Activated naive CD4-positive, alpha-beta T cell treated with anti-CD3 and anti-CD28 coated beads, Interleukin-2, amount 50 U/mL, for 72 hours (primary cell): ENCODE results near the gene SC5D. TPM values are rescaled to one million over a fixed set of nuclear protein-coding genes. Genes with fewer than 3 reads are reported as not detected.

Experiments used
- ATAC-seq, 2 donors: fragments of 150-1000 bp; cut with Tn5 transposase; 2 replicates each; pipeline ENCODE4 v1.10.0; 2021; ENCODE audit warnings: mild to moderate bottlenecking in 2 of 2, moderate library complexity in 2 of 2
- DNase-seq, 2 donors: peaks; one replicate each; pipeline ENCODE4 v3.0.0; 2021 to 2022; ENCODE audit warnings: low spot score in 2 of 2
- H3K27ac Mint-ChIP-seq, 2 donors: one replicate each; pipeline ENCODE4 v1.8.0; 2022; ENCODE audit warnings: mild to moderate bottlenecking in 2 of 2, mixed read lengths in 2 of 2
- H3K36me3 Mint-ChIP-seq, 2 donors: one replicate each; pipeline ENCODE4 v1.8.0; 2022; ENCODE audit warnings: mixed read lengths in 2 of 2
- H3K9me3 Mint-ChIP-seq, 2 donors: one replicate each; pipeline ENCODE4 v1.8.0; 2022; ENCODE audit warnings: mixed read lengths in 2 of 2
- total RNA-seq, 2 donors: library from RNA; stranded (reverse); gene quantifications; one replicate each; pipeline ENCODE4 v1.2.3, GENCODE V29; 2022

The SC5D gene, protein sequence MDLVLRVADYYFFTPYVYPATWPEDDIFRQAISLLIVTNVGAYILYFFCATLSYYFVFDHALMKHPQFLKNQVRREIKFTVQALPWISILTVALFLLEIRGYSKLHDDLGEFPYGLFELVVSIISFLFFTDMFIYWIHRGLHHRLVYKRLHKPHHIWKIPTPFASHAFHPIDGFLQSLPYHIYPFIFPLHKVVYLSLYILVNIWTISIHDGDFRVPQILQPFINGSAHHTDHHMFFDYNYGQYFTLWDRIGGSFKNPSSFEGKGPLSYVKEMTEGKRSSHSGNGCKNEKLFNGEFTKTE
- 10 to 100 TPM; 19.5 to 37.2 TPM for total RNA-seq

GRCh38 chr11:121292495-121293287 is at the start of gene SC5D:
Gene SC5D (plus strand): TSS chr11:121292771. CDS start chr11:121303376, 10,605 bp downstream.
- H3K36me3 Mint-ChIP-seq: peaks cover 5 to 10% of the 10 kb centered on the region in 2 donors
- peak within 1 kb of the TSS; percentile 98 for H3K27ac Mint-ChIP-seq

GRCh38 chr11:121244884-121245283 is 47.7 kb upstream of the SC5D start:
- H3K36me3 Mint-ChIP-seq: no peaks in the 10 kb centered on the region
- H3K27ac Mint-ChIP-seq: no peak overlapping the region

More at GRCh38 chr11:121292495-121293287, at the start of gene SC5D:
- no peaks in the 10 kb centered on the region for H3K9me3 Mint-ChIP-seq
- DNase-seq (peak; percentile 94 to 96), ATAC-seq (peak; percentile 95 to 96)

DNA sequence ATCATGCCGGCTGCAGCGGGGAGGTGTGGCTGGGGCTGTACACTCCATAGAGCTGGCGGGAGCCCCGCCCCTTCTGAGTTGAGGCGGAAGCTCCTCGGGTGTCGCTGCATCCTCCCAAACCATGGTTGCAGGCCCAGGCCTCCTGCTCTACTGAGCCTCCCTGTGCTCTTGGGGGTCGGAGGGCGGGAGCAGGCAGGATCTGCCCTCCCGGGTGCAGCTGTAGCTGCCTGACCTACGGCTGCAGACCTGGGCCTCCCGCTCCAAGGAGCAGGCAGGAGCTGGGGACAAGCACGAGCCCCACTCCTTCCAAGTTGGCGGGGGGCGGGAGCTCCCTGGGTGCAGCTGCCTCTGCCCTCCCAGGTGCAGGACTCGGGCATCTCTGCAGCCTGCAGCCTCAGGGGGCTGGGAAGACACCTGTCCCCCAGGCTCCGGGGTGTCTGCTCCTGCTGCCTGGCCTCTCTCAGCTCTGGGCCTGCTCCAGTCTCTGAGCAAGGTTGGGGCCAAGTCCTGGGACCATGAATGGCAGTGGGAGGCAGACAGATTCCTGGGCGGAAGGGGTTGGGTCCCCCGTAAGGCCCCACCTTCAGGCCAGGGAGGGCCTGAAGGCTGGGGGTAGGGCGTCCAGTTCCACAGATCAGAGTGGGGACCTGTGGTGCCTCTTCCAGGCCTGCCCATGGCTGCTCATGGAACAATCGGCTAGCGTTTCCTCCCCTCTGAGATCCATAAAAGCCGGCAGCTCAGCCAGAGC is 46.4 kb upstream of the SC5D start:
- no peak for ATAC-seq
- Mint-ChIP-seq H3K9me3 (no peaks in the 10 kb centered on the region), H3K36me3 (no peaks in the 10 kb centered on the region), H3K27ac (no peak overlapping the region)
- no peak for DNase-seq

More at GRCh38 chr11:121244884-121245283, 47.7 kb upstream of the SC5D start:
- H3K9me3 Mint-ChIP-seq: no peaks in the 10 kb centered on the region
- ATAC-seq: no peak
- DNase-seq: no peak

- Mint-ChIP-seq H3K9me3 (no peaks in the 10 kb centered on the region), H3K27ac (no peak overlapping the region), H3K36me3 (no peaks in the 10 kb centered on the region)
- DNase-seq (no peak), ATAC-seq (no peak)
These were observed 45.9 kb upstream of the SC5D start for GRCh38 chr11:121246769-121247035.

DNA sequence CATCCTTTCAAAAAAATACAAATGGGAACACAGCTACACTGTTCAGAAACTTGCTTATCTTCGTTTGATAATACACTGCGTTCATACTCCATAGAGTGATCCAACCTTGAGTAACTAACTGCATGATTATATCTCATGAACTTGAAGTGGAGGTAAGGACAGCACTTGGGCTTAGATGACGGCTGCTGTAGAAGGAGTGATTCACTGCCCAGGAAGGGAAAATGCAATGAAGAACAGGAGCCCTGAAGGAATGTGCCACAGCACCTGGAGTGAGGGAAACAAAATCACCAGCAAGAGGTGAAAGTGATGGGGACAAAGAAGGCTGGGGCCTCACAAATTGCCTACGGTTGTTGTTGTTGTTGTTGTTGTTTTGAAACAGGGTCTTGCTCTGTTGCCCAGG is 44.1 kb upstream of the SC5D start:
- ATAC-seq (no peak), DNase-seq (no peak)
- H3K9me3 Mint-ChIP-seq: no peaks in the 10 kb centered on the region
- no peak overlapping the region for H3K27ac Mint-ChIP-seq
- no peaks in the 10 kb centered on the region for H3K36me3 Mint-ChIP-seq

- Mint-ChIP-seq H3K9me3 (no peaks in the 10 kb centered on the region), H3K36me3 (peaks cover 3 to 4% of the 10 kb centered on the region in 2 donors), H3K27ac (no peak overlapping the region)
- DNase-seq: no peak
- ATAC-seq: peak; percentile 61 to 83
These were observed 43.4 kb upstream of the SC5D start for GRCh38 chr11:121249039-121249663.

DNA sequence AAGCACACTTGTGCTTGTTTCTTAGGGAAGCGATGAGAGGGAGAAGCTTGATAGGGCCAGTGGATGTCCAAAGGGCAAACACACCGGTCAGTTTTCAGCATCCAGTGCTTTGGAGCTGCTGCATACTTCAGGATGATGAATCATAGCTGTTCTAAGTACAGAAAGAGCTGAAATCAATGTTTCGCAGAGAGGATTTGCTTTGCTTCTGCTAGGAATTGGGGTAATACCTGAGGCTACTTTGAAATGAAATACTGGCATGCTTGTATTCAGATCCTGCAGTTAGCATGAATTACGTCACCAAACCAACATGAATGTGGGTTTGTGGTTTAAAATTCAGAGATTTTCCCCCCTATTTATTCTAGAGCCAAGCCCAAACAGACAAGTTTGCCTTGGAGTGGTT is 41.7 kb upstream of the SC5D start:
- DNase-seq (no peak), ATAC-seq (no peak)
- Mint-ChIP-seq H3K36me3 (peaks cover 5% of the 10 kb centered on the region in 2 donors), H3K9me3 (no peaks in the 10 kb centered on the region), H3K27ac (no peak overlapping the region)

GRCh38 chr11:121253951-121254350 is 38.6 kb upstream of the SC5D start:
- Mint-ChIP-seq H3K27ac (no peak overlapping the region), H3K36me3 (peaks cover 5% of the 10 kb centered on the region in 2 donors), H3K9me3 (no peaks in the 10 kb centered on the region)
- DNase-seq (no peak), ATAC-seq (no peak)

- Mint-ChIP-seq H3K27ac (no peak overlapping the region), H3K9me3 (no peaks in the 10 kb centered on the region), H3K36me3 (peaks cover 5% of the 10 kb centered on the region in 2 donors)
- DNase-seq (no peak), ATAC-seq (no peak)
These were observed 37.8 kb upstream of the SC5D start for GRCh38 chr11:121254756-121255155.

GRCh38 chr11:121255473-121256125 is 37.0 kb upstream of the SC5D start:
- no peak for DNase-seq
- Mint-ChIP-seq H3K27ac (no peak overlapping the region), H3K36me3 (peaks cover 5% of the 10 kb centered on the region in 2 donors), H3K9me3 (no peaks in the 10 kb centered on the region)
- ATAC-seq: no peak

GRCh38 chr11:121257289-121257688 is 35.3 kb upstream of the SC5D start:
- peaks cover 5% of the 10 kb centered on the region in 2 donors for H3K36me3 Mint-ChIP-seq
- no peak overlapping the region for H3K27ac Mint-ChIP-seq
- ATAC-seq (no peak), DNase-seq (no peak)
- H3K9me3 Mint-ChIP-seq: no peaks in the 10 kb centered on the region

DNA sequence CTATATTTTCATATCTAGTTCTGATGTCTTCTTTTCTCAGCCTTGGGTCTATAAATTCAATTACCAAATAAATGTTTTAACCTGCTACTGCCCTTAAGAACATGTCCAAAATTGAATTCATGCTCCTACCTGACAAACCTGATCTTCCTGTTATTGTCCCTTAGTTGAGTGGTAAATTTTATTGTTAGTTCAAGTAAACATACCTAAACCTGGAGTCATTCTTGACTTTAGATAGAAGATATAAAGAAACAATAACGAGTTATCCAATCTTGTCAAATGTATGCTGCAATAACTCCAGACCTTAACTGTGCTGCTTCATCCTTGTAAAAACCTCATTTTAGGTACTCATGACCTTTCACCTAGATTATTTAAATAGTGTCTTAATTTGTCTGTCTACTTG is 34.6 kb upstream of the SC5D start:
- no peak overlapping the region for H3K27ac Mint-ChIP-seq
- ATAC-seq (no peak), DNase-seq (no peak)
- H3K36me3 Mint-ChIP-seq: peaks cover 5 to 11% of the 10 kb centered on the region in 2 donors
- H3K9me3 Mint-ChIP-seq: peaks cover 3 to 6% of the 10 kb centered on the region in 2 donors

GRCh38 chr11:121265586-121265985 is 27.0 kb upstream of the SC5D start:
- ATAC-seq (no peak), DNase-seq (no peak)
- H3K9me3 Mint-ChIP-seq: peaks cover 8 to 13% of the 10 kb centered on the region in 2 donors
- H3K27ac Mint-ChIP-seq: no peak overlapping the region
- H3K36me3 Mint-ChIP-seq: peaks cover 0 to 15% of the 10 kb centered on the region in 2 donors

GRCh38 chr11:121268581-121268980 is 24.0 kb upstream of the SC5D start:
- Mint-ChIP-seq H3K36me3 (peaks cover 0 to 3% of the 10 kb centered on the region in 2 donors), H3K27ac (no peak overlapping the region), H3K9me3 (peaks cover 0 to under 1% of the 10 kb centered on the region in 2 donors)
- DNase-seq (no peak), ATAC-seq (no peak)

DNA sequence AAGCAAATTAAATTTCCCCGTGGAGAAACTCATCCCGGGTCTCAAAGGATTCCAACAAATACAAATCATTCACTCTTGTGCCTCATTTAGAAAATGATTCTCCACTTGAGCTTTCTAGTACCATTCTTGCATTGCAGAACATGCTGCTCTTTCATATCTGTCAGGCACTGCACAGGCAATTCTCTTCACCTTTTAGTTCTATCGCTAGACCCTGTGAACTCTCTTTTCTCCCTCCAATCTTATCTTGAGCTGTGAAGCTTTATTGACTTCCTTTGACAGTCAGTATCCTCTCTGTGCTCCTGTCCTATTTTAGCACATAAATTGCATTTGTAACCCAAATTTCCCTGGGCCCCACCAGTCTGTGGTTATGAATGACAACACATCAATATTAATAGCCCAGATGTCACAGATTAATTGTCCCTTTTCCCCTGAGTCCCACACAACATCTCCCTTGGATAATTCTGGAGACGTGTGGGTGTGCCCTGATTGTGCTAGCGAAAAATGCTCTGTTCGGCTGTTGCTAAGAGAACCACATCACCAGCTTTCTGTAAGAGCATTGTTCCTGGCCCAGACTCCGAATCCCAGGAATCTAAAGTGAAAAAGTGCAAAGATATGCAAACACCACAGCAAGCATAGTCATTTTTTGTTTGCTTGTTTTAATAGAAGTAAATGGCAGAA is 22.4 kb upstream of the SC5D start:
- DNase-seq (no peak), ATAC-seq (no peak)
- Mint-ChIP-seq H3K9me3 (no peaks in the 10 kb centered on the region), H3K27ac (no peak overlapping the region), H3K36me3 (no peaks in the 10 kb centered on the region)
